K562 (cell line): ENCODE data around the gene AIPL1. TPM values are rescaled to one million over a fixed set of nuclear protein-coding genes. Genes with fewer than 3 reads are reported as not detected.

Experiments used
- ATAC-seq: fragments of 200-7000 bp; cut with Tn5 transposase; 3 replicates; pipeline ENCODE4 v1.9.1; 2020; ENCODE audit warnings: moderate library complexity
- BruUV-seq: library from RNA; stranded (reverse); fragments of 400-500 nt; replicated peaks from 2 replicates; lab custom pipeline; 2021; lab: Mats Ljungman, UMichigan
- CTCF ChIA-PET: fragments of 300-600 bp; formaldehyde crosslinking; extraction: SDS; loops from one replicate; lab custom pipeline; 2021; ENCODE audit warnings: low intra/inter-chr PET ratio; lab: Yijun Ruan, JAX
- POLR2A ChIA-PET: fragments of 300-600, 350-650 bp; sonication (Branson Sonifier 250); formaldehyde crosslinking; extraction: SDS; loops from one replicate; lab custom pipeline; 2021; ENCODE audit warnings: antibody characterized with exemption, inconsistent platforms; lab: Yijun Ruan, JAX
- DNase-seq, 4 experiments: peaks; one replicate each; pipeline versions ENCODE4 v3.0.0 to v3.0.0-alpha.2; 2011 to 2018; ENCODE audit warnings: low spot score in 3 of 4, mixed read lengths in 3 of 4; ENCODE audit errors: extremely low read depth in 1 of 4
- FAIRE-seq: peaks from 2 replicates; lab custom pipeline; 2011; peaks lifted over from hg19 to GRCh38; lab: Jason Lieb, UNC
- H2AFZ ChIP-seq: 2 replicates; pipeline ENCODE4 v1.6.0; 2011; ENCODE audit warnings: low read depth, low read length, control low read depth, inconsistent platforms
- H3K27ac ChIP-seq: fragments of 200-600 bp; 3 replicates; pipeline ENCODE4 v1.8.0; 2011; ENCODE audit warnings: low read depth, mild to moderate bottlenecking, control low read depth, inconsistent platforms, low read length, moderate library complexity, mixed read lengths; ENCODE audit errors: extremely low read depth
- H3K27me3 ChIP-seq, 2 experiments: fragments of 300-600 bp in 1 of 2; 2 replicates in 1 of 2; 3 replicates in 1 of 2; pipeline versions ENCODE4 v1.6.0 to v1.8.0; 2011; ENCODE audit warnings: inconsistent platforms in 2 of 2, low read length in 2 of 2, mild to moderate bottlenecking in 1 of 2, mixed read lengths in 1 of 2, moderate library complexity in 1 of 2; ENCODE audit not compliant: control insufficient read depth in 2 of 2, insufficient read depth in 2 of 2
- H3K36me3 ChIP-seq: fragments of 300-600 bp; 3 replicates; pipeline ENCODE4 v1.8.0; 2011; ENCODE audit warnings: mild to moderate bottlenecking, low read length, inconsistent platforms; ENCODE audit not compliant: control insufficient read depth, insufficient read depth
- H3K4me1 ChIP-seq, 2 experiments: fragments of 200-600 bp in 1 of 2; replicated peaks in 1 of 2; 2 replicates in 1 of 2; 3 replicates in 1 of 2; pipeline versions ENCODE4 v1.5.1 to v1.8.0; 2011; ENCODE audit warnings: inconsistent platforms in 2 of 2, low read length in 2 of 2, mild to moderate bottlenecking in 1 of 2, mixed read lengths in 1 of 2, moderate library complexity in 1 of 2; ENCODE audit not compliant: control insufficient read depth in 2 of 2, insufficient read depth in 2 of 2
- H3K4me2 ChIP-seq: 2 replicates; pipeline ENCODE4 v1.6.1; 2011; ENCODE audit warnings: low read length, control low read depth, inconsistent platforms, mixed read lengths; ENCODE audit not compliant: insufficient read depth
- H3K4me3 ChIP-seq: fragments of 200-600 bp; sonication (generic), shearing (Covaris generic); 2 replicates; pipeline ENCODE4 v1.5.1; 2016; ENCODE audit warnings: control low read depth, inconsistent platforms
- H3K79me2 ChIP-seq: fragments of 200-600 bp; 3 replicates; pipeline ENCODE4 v1.8.0; 2011; ENCODE audit warnings: low read length, inconsistent platforms; ENCODE audit not compliant: control insufficient read depth, insufficient read depth
- H3K9ac ChIP-seq, 2 experiments: 2 replicates each; pipeline versions ENCODE4 v1.6.0 to v1.6.1; 2011; ENCODE audit warnings: low read depth in 2 of 2, low read length in 2 of 2, control low read depth in 1 of 2, inconsistent platforms in 1 of 2, mild to moderate bottlenecking in 1 of 2, mixed read lengths in 1 of 2; ENCODE audit not compliant: insufficient read depth in 1 of 2
- H3K9me1 ChIP-seq: one replicate; pipeline ENCODE4 v1.6.0; 2011; ENCODE audit warnings: inconsistent platforms, mild to moderate bottlenecking, low read length, moderate library complexity; ENCODE audit not compliant: control insufficient read depth, insufficient read depth
- H3K9me3 ChIP-seq: replicated peaks from 2 replicates; pipeline ENCODE4 v1.5.1; 2011; ENCODE audit warnings: low read depth, low read length, inconsistent platforms; ENCODE audit not compliant: control insufficient read depth, insufficient read depth
- H4K20me1 ChIP-seq: replicated peaks from 2 replicates; pipeline ENCODE4 v1.6.1; 2011; ENCODE audit warnings: low read length, inconsistent platforms, mixed read lengths; ENCODE audit not compliant: control insufficient read depth, insufficient read depth
- ATF1 ChIP-seq, 2 experiments: fragments of 450-650 bp in 1 of 2; IDR thresholded peaks; 2 replicates each; pipeline ENCODE4 v1.6.1; 2016; ENCODE audit warnings: missing compliant biosample characterization in 1 of 2, missing genetic modification characterization in 1 of 2
- BACH1 ChIP-seq: fragments of 200-800 bp; sonication (Bioruptor generic); IDR thresholded peaks from 2 replicates; pipeline ENCODE4 v1.6.1; 2016; ENCODE audit warnings: missing genetic modification characterization, missing compliant biosample characterization
- CREM ChIP-seq: IDR thresholded peaks from 2 replicates; pipeline ENCODE4 v1.6.1; 2014; ENCODE audit warnings: antibody characterized with exemption, low read depth
- ETV1 ChIP-seq: fragments of 450-650 bp; conservative IDR thresholded peaks from 2 replicates; pipeline ENCODE4 v1.6.1; 2016; ENCODE audit warnings: missing genetic modification characterization, control low read depth, low read depth, missing compliant biosample characterization
- ILF3 ChIP-seq: fragments of 450-650 bp; IDR thresholded peaks from 2 replicates; pipeline ENCODE4 v1.6.1; 2018; ENCODE audit warnings: antibody characterized with exemption, mild to moderate bottlenecking, moderate library complexity, borderline replicate concordance
- LEF1 ChIP-seq: fragments of 450-650 bp; IDR thresholded peaks from 2 replicates; pipeline ENCODE4 v1.6.1; 2016; ENCODE audit warnings: mild to moderate bottlenecking
- MCM3 ChIP-seq: fragments of 450-650 bp; IDR thresholded peaks from 2 replicates; pipeline ENCODE4 v1.6.1; 2016
- MEF2A ChIP-seq: IDR thresholded peaks from 2 replicates; pipeline ENCODE4 v1.6.1; 2011; ENCODE audit warnings: low read depth, mild to moderate bottlenecking, low read length, moderate library complexity; ENCODE audit not compliant: control insufficient read depth
- NFIX ChIP-seq: fragments of 250-450 bp; sonication (Bioruptor Pico); IDR thresholded peaks from 2 replicates; pipeline ENCODE4 v1.4.0; 2020; ENCODE audit warnings: low read depth, mild to moderate bottlenecking, moderate library complexity
- RAD51 ChIP-seq: fragments of 450-650 bp; IDR thresholded peaks from 2 replicates; pipeline ENCODE4 v1.7.1; 2016; ENCODE audit warnings: low read depth, mild to moderate bottlenecking, borderline replicate concordance
- RBBP5 ChIP-seq: fragments of 200-600 bp; sonication (generic); IDR thresholded peaks from 2 replicates; pipeline ENCODE4 v1.6.1; 2012; ENCODE audit warnings: borderline replicate concordance, mild to moderate bottlenecking, low read length, control low read depth, inconsistent platforms; ENCODE audit not compliant: insufficient read depth, poor library complexity, severe bottlenecking
- SIRT6 ChIP-seq: IDR thresholded peaks from one replicate; pipeline ENCODE4 v1.6.1; 2012; ENCODE audit warnings: low read depth, mild to moderate bottlenecking, control low read depth, inconsistent platforms, low read length, moderate library complexity
- TAF1 ChIP-seq: IDR thresholded peaks from 2 replicates; pipeline ENCODE4 v1.6.1; 2011; ENCODE audit warnings: mild to moderate bottlenecking, low read length, moderate library complexity; ENCODE audit not compliant: insufficient read depth, control insufficient read depth, severe bottlenecking; ENCODE audit errors: extremely low read depth
- TCF7 ChIP-seq: sonication (generic); IDR thresholded peaks from 2 replicates; pipeline ENCODE4 v1.6.1; 2016; ENCODE audit warnings: antibody characterized with exemption, borderline replicate concordance
- TCF7L2 ChIP-seq: fragments of 150-350 bp; IDR thresholded peaks from 2 replicates; pipeline ENCODE4 v1.6.1; 2016; ENCODE audit warnings: low read depth, mild to moderate bottlenecking, low read length, moderate library complexity
- THRA ChIP-seq: fragments of 450-650 bp; IDR thresholded peaks from 2 replicates; pipeline ENCODE4 v1.6.1; 2017; ENCODE audit warnings: mild to moderate bottlenecking, moderate library complexity
- U2AF1 ChIP-seq: fragments of 200-400 bp; formaldehyde crosslinking; optimal IDR thresholded peaks from 2 replicates; pipeline ENCODE3; 2017; ENCODE audit warnings: mild to moderate bottlenecking, low read depth, low read length, moderate library complexity
- ZNF134 ChIP-seq: fragments of 250-450 bp; sonication (Bioruptor Pico); conservative IDR thresholded peaks from 2 replicates; pipeline ENCODE4 v1.4.0; 2020
- ZNF3 ChIP-seq: fragments of 250-450 bp; sonication (Bioruptor Pico); IDR thresholded peaks from 2 replicates; pipeline ENCODE4 v1.5.0; 2021; ENCODE audit warnings: mild to moderate bottlenecking, moderate library complexity
- WGBS: fragments of 100-300 bp; shearing (Covaris generic); methylation state at CpG from one replicate; pipeline ENCODE4 v1.1.6; 2016; ENCODE audit warnings: low coverage, mixed read lengths; ENCODE audit not compliant: insufficient coverage; ENCODE audit errors: missing lambda C conversion rate; 5-methylcytosine and 5-hydroxymethylcytosine counted together
- in situ Hi-C: fragments of 300-500 bp; cut with MboI; formaldehyde crosslinking; loops from 4 replicates; pipeline ENCODE4 v1.15.0; 2018; ENCODE audit warnings: inconsistent platforms, mixed read lengths
- intact Hi-C: fragments of 100-400 bp; cut with micrococcal nuclease; formaldehyde crosslinking; loops from 2 replicates; pipeline ENCODE4 v1.14.2; 2022
- polyA plus RNA-seq, 8 experiments: library from polyadenylated mRNA; depleted of rRNA in 4 of 8; stranded (reverse) in 5 of 8; unstranded in 3 of 8; fragments of >200 nt; fragmentation: Nextera tagmentation in 2 of 8; fragmentation: Illumina TruSeq in 1 of 8; extraction: Ambion mirVana in 2 of 8; extraction: Trizol in 1 of 8; gene quantifications; 2 replicates each; pipeline versions ENCODE4 v1.2.1 to v1.2.3, GENCODE V29; 2011 to 2014; ENCODE audit warnings: inconsistent platforms in 1 of 8, missing spikeins in 1 of 8
- total RNA-seq, 7 experiments: library from RNA; depleted of rRNA in 6 of 7; stranded (reverse); fragments of >200 nt in 6 of 7; fragmentation: Illumina TruSeq in 2 of 7; extraction: Trizol in 2 of 7; gene quantifications; 2 replicates each; pipeline versions ENCODE4 v1.2.1 to v1.2.3, GENCODE V29; 2011 to 2021; ENCODE audit warnings: low replicate concordance in 1 of 7

The AIPL1 gene
- total and polyA plus RNA-seq, 9 of the 15 experiments (the other 6 are each of a cell fraction or from before 2014, with no cell fraction given) = not detected

- Histone ChIP-seq H3K36me3 (no peaks in the 10 kb centered on the region), H3K9me1 (no peaks in the 10 kb centered on the region), H3K9me3 (no peaks in the 10 kb centered on the region), H3K4me3 (no peak overlapping the region), H3K4me2 (no peak overlapping the region), H3K4me1 (peaks cover 12 to 17% of the 10 kb centered on the region in 2 experiments; a peak in 4 of 5 replicates), H3K79me2 (no peaks in the 10 kb centered on the region), H2AFZ (no peak overlapping the region), H3K27me3 (peaks cover 0 to 9% of the 10 kb centered on the region in 2 experiments; a peak in 2 of 5 replicates), H4K20me1 (no peaks in the 10 kb centered on the region), H3K9ac (no peak overlapping the region), H3K27ac (no peak overlapping the region)
- BruUV-seq = no TSS peak
- in situ Hi-C loops (no loop called here), intact Hi-C loops (no loop called here)
- POLR2A ChIA-PET = no interaction called here
- ATAC-seq (no peak), FAIRE-seq (no peak), DNase-seq (no peak)
- CTCF ChIA-PET = no interaction called here
- 28% methylated on average over 17 of the region's 23 CpGs for WGBS
- TF ChIP-seq CREM = no peak
- TF ChIP-seq LEF1 = no peak
- no peak for TF ChIP-seq BACH1
- TF ChIP-seq ZNF134 = no peak
- no peak for TF ChIP-seq NFIX
- TF ChIP-seq THRA = no peak
- no peak for TF ChIP-seq U2AF1
- no peak for TF ChIP-seq TCF7
- no peak for TF ChIP-seq TCF7L2
- no peak for TF ChIP-seq ZNF3
- no peak for TF ChIP-seq ILF3
- no peak for TF ChIP-seq ETV1
- no peak for TF ChIP-seq TAF1
- no peak for TF ChIP-seq RBBP5
- TF ChIP-seq SIRT6 = no peak
- TF ChIP-seq MEF2A = no peak
- no peak for TF ChIP-seq RAD51
- TF ChIP-seq MCM3 = no peak
- no peak for TF ChIP-seq ATF1 (CRISPR knock-in tag; IDR thresholded peaks at IDR 0.05)
- no peak for TF ChIP-seq ATF1 (tag; IDR thresholded peaks at IDR 0.05)
These were observed 33.3 kb upstream of the AIPL1 start for GRCh38 chr17:6468051-6468790.
